ENCODE measurements around the gene OTUD7B.

The OTUD7B gene

GRCh38 chr1:149923626-149924025, 86.9 kb downstream of the OTUD7B start:
- H3K36me3 ChIP-seq (ENCODE audit: control insufficient read depth in 1 of 2, insufficient read depth in 2 of 2, low read depth in 1 of 2, low read length in 2 of 2), result peaks cover 24 to 56% of the 10 kb centered on the region in 2 experiments
- over 99% methylated on average over 10 of the region's 10 CpGs for WGBS
- H4K91ac ChIP-seq (ENCODE audit: low read length), result no peak overlapping the region
- H3K79me1 ChIP-seq (replicated peaks; ENCODE audit: low read length, poor library complexity, severe bottlenecking), result peaks cover 17% of the 10 kb centered on the region
- DNase-seq, result no peak
- H2BK12ac ChIP-seq (ENCODE audit: low read length in 2 of 2), result no peak overlapping the region
- no peak overlapping the region for H2AFZ ChIP-seq (ENCODE audit: low read depth, low read length)
- H3K23ac ChIP-seq (ENCODE audit: low read length in 2 of 2), result no peak overlapping the region
- H3K18ac ChIP-seq (ENCODE audit: low read depth in 1 of 2, low read length in 2 of 2), result no peak overlapping the region
- no peak overlapping the region for H3K4me3 ChIP-seq (ENCODE audit: insufficient read depth in 1 of 2, low read depth in 1 of 2, low read length in 2 of 2)
- no peak overlapping the region for H3K4me2 ChIP-seq (ENCODE audit: low read length, poor library complexity, severe bottlenecking)
- no peak overlapping the region for H3K14ac ChIP-seq (ENCODE audit: low read length in 2 of 2)
- no peak overlapping the region for H2BK15ac ChIP-seq (ENCODE audit: low read depth, poor library complexity, severe bottlenecking)
- no peak overlapping the region for H3K4ac ChIP-seq (ENCODE audit: low read depth in 1 of 2, low read length in 2 of 2)
- no peaks in the 10 kb centered on the region for H3K27me3 ChIP-seq (ENCODE audit: control insufficient read depth in 1 of 2, insufficient read depth in 1 of 2, low read length in 2 of 2)
- no peak overlapping the region for H2AK5ac ChIP-seq (ENCODE audit: low read length, severe bottlenecking)
- no peak overlapping the region for H3K27ac ChIP-seq (ENCODE audit: low read length, poor library complexity, severe bottlenecking)
- no peak overlapping the region for H2BK5ac ChIP-seq (ENCODE audit: low read depth, low read length, poor library complexity, severe bottlenecking)
- peaks cover 9% of the 10 kb centered on the region for H3K4me1 ChIP-seq (ENCODE audit: control insufficient read depth, insufficient read depth, low read depth, low read length)
- H3K9me3 ChIP-seq (ENCODE audit: control insufficient read depth, low read length), result no peaks in the 10 kb centered on the region
- no peak overlapping the region for H2BK120ac ChIP-seq (ENCODE audit: low read depth, low read length)
- H3K9ac ChIP-seq (ENCODE audit: low read length), result no peak overlapping the region
- H4K8ac ChIP-seq (ENCODE audit: low read length), result no peak overlapping the region

GRCh38 chr1:149917571-149918144, 92.9 kb downstream of the OTUD7B start, which contains the start of gene SV2A:
TSS of gene SV2A (minus strand) at chr1:149917844. CDS start at chr1:149913840, 4,004 bp downstream.
- Histone ChIP-seq H3K36me3 (ENCODE audit: control insufficient read depth in 1 of 2, insufficient read depth in 2 of 2, low read depth in 1 of 2, low read length in 2 of 2) (peaks cover 11 to 14% of the 10 kb centered on the region in 2 experiments), H3K27me3 (ENCODE audit: control insufficient read depth in 1 of 2, insufficient read depth in 1 of 2, low read length in 2 of 2) (no peaks in the 10 kb centered on the region), H2BK12ac (ENCODE audit: low read length in 2 of 2) (peak within 1 kb of the TSS in 1 of 2 experiments; percentile 81), H3K4me2 (ENCODE audit: low read length, poor library complexity, severe bottlenecking) (peak within 1 kb of the TSS; percentile 96), H3K27ac (ENCODE audit: low read length, poor library complexity, severe bottlenecking) (no peak within 1 kb of the TSS), H2AFZ (ENCODE audit: low read depth, low read length) (peak within 1 kb of the TSS; percentile 84), H3K4ac (ENCODE audit: low read depth in 1 of 2, low read length in 2 of 2) (peak within 1 kb of the TSS in 1 of 2 experiments; percentile 79), H2BK120ac (ENCODE audit: low read depth, low read length) (peak within 1 kb of the TSS; percentile 42), H3K18ac (ENCODE audit: low read depth in 1 of 2, low read length in 2 of 2) (peak within 1 kb of the TSS; percentile 87 to 93), H2BK5ac (ENCODE audit: low read depth, low read length, poor library complexity, severe bottlenecking) (no peak within 1 kb of the TSS), H3K4me1 (ENCODE audit: control insufficient read depth, insufficient read depth, low read depth, low read length) (peaks cover 18% of the 10 kb centered on the region), H3K14ac (ENCODE audit: low read length in 2 of 2) (peak within 1 kb of the TSS in 1 of 2 experiments; percentile 96), H3K23ac (ENCODE audit: low read length in 2 of 2) (peak within 1 kb of the TSS; percentile 7 to 60), H3K9me3 (ENCODE audit: control insufficient read depth, low read length) (no peaks in the 10 kb centered on the region), H3K9ac (ENCODE audit: low read length) (peak within 1 kb of the TSS; percentile 84), H4K91ac (ENCODE audit: low read length) (peak within 1 kb of the TSS; percentile 62), H2BK15ac (ENCODE audit: low read depth, poor library complexity, severe bottlenecking) (peak within 1 kb of the TSS; percentile 78), H3K4me3 (ENCODE audit: insufficient read depth in 1 of 2, low read depth in 1 of 2, low read length in 2 of 2) (peak within 1 kb of the TSS; percentile 72 to 85), H3K79me1 (replicated peaks; ENCODE audit: low read length, poor library complexity, severe bottlenecking) (peaks cover 12% of the 10 kb centered on the region), H2AK5ac (ENCODE audit: low read length, severe bottlenecking) (no peak within 1 kb of the TSS), H4K8ac (ENCODE audit: low read length) (peak within 1 kb of the TSS; percentile 93)
- peak; percentile 84 for DNase-seq
- 0% methylated on average over 4 of the region's 24 CpGs for WGBS

GRCh38 chr1:149916898-149917252, 93.7 kb downstream of the OTUD7B start:
- 9% methylated on average over 10 of the region's 10 CpGs for WGBS

GRCh38 chr1:149916193-149916897, 94.2 kb downstream of the OTUD7B start:
- Histone ChIP-seq H3K4ac (ENCODE audit: low read depth in 1 of 2, low read length in 2 of 2) (no peak overlapping the region), H3K4me3 (ENCODE audit: insufficient read depth in 1 of 2, low read depth in 1 of 2, low read length in 2 of 2) (peak overlapping the region; percentile 72 to 85), H3K14ac (ENCODE audit: low read length in 2 of 2) (peak overlapping the region in 1 of 2 experiments; percentile 92), H3K36me3 (ENCODE audit: control insufficient read depth in 1 of 2, insufficient read depth in 2 of 2, low read depth in 1 of 2, low read length in 2 of 2) (peaks cover 5 to 17% of the 10 kb centered on the region in 2 experiments), H3K27me3 (ENCODE audit: control insufficient read depth in 1 of 2, insufficient read depth in 1 of 2, low read length in 2 of 2) (no peaks in the 10 kb centered on the region), H2BK15ac (ENCODE audit: low read depth, poor library complexity, severe bottlenecking) (no peak overlapping the region), H3K27ac (ENCODE audit: low read length, poor library complexity, severe bottlenecking) (no peak overlapping the region), H3K79me1 (replicated peaks; ENCODE audit: low read length, poor library complexity, severe bottlenecking) (peaks cover 12% of the 10 kb centered on the region), H4K8ac (ENCODE audit: low read length) (peak overlapping the region; percentile 56), H3K4me1 (ENCODE audit: control insufficient read depth, insufficient read depth, low read depth, low read length) (peaks cover 18% of the 10 kb centered on the region), H3K9me3 (ENCODE audit: control insufficient read depth, low read length) (no peaks in the 10 kb centered on the region), H3K9ac (ENCODE audit: low read length) (no peak overlapping the region), H2AFZ (ENCODE audit: low read depth, low read length) (no peak overlapping the region), H3K23ac (ENCODE audit: low read length in 2 of 2) (peak overlapping the region; percentile 7 to 60), H2BK12ac (ENCODE audit: low read length in 2 of 2) (no peak overlapping the region), H3K18ac (ENCODE audit: low read depth in 1 of 2, low read length in 2 of 2) (peak overlapping the region in 1 of 2 experiments; percentile 14), H3K4me2 (ENCODE audit: low read length, poor library complexity, severe bottlenecking) (peak overlapping the region; percentile 96), H4K91ac (ENCODE audit: low read length) (peak overlapping the region; percentile 22), H2BK5ac (ENCODE audit: low read depth, low read length, poor library complexity, severe bottlenecking) (no peak overlapping the region), H2AK5ac (ENCODE audit: low read length, severe bottlenecking) (no peak overlapping the region), H2BK120ac (ENCODE audit: low read depth, low read length) (peak overlapping the region; percentile 39)
- 44% methylated on average over 6 of the region's 9 CpGs for WGBS
- no peak for DNase-seq

More at GRCh38 chr1:149916898-149917252, 93.7 kb downstream of the OTUD7B start:
- Histone ChIP-seq H4K91ac (ENCODE audit: low read length) (peak overlapping the region; percentile 22), H2AFZ (ENCODE audit: low read depth, low read length) (no peak overlapping the region), H3K18ac (ENCODE audit: low read depth in 1 of 2, low read length in 2 of 2) (peak overlapping the region in 1 of 2 experiments; percentile 14), H3K4me1 (ENCODE audit: control insufficient read depth, insufficient read depth, low read depth, low read length) (peaks cover 18% of the 10 kb centered on the region), H2AK5ac (ENCODE audit: low read length, severe bottlenecking) (no peak overlapping the region), H2BK120ac (ENCODE audit: low read depth, low read length) (no peak overlapping the region), H3K4me2 (ENCODE audit: low read length, poor library complexity, severe bottlenecking) (peak overlapping the region; percentile 96), H3K27me3 (ENCODE audit: control insufficient read depth in 1 of 2, insufficient read depth in 1 of 2, low read length in 2 of 2) (no peaks in the 10 kb centered on the region), H2BK12ac (ENCODE audit: low read length in 2 of 2) (no peak overlapping the region), H3K4ac (ENCODE audit: low read depth in 1 of 2, low read length in 2 of 2) (no peak overlapping the region), H3K23ac (ENCODE audit: low read length in 2 of 2) (peak overlapping the region; percentile 7 to 60), H2BK5ac (ENCODE audit: low read depth, low read length, poor library complexity, severe bottlenecking) (no peak overlapping the region), H3K9me3 (ENCODE audit: control insufficient read depth, low read length) (no peaks in the 10 kb centered on the region), H2BK15ac (ENCODE audit: low read depth, poor library complexity, severe bottlenecking) (no peak overlapping the region), H3K27ac (ENCODE audit: low read length, poor library complexity, severe bottlenecking) (no peak overlapping the region), H3K4me3 (ENCODE audit: insufficient read depth in 1 of 2, low read depth in 1 of 2, low read length in 2 of 2) (peak overlapping the region; percentile 72 to 85), H3K36me3 (ENCODE audit: control insufficient read depth in 1 of 2, insufficient read depth in 2 of 2, low read depth in 1 of 2, low read length in 2 of 2) (peaks cover 6 to 12% of the 10 kb centered on the region in 2 experiments), H3K79me1 (replicated peaks; ENCODE audit: low read length, poor library complexity, severe bottlenecking) (peaks cover 12% of the 10 kb centered on the region), H3K14ac (ENCODE audit: low read length in 2 of 2) (peak overlapping the region in 1 of 2 experiments; percentile 92), H3K9ac (ENCODE audit: low read length) (no peak overlapping the region), H4K8ac (ENCODE audit: low read length) (no peak overlapping the region)
- no peak for DNase-seq
